Natural killer cell (primary cell): ENCODE data around the gene SPHK2. TPM values are rescaled to one million over a fixed set of nuclear protein-coding genes. Genes with fewer than 3 reads are reported as not detected.

ENCODE experiments used
- ATAC-seq, 3 donors: fragments of 150-1000 bp in 2 of 3; fragments of 200-7000 bp in 1 of 3; cut with Tn5 transposase; 1 replicate in 1 of 3; 2 replicates in 2 of 3; pipeline ENCODE4 v1.10.0; 2021; ENCODE audit warnings: mild to moderate bottlenecking in 2 of 3, moderate library complexity in 2 of 3
- DNase-seq, 2 donors: peaks; one replicate each; pipeline versions ENCODE4 v3.0.0 to v3.0.0-alpha.2; 2013 to 2021; ENCODE audit warnings: mixed read lengths in 1 of 2
- H3K27ac ChIP-seq: one replicate; pipeline ENCODE4 v1.5.1; 2013; ENCODE audit warnings: mild to moderate bottlenecking, low read length
- H3K27me3 ChIP-seq: one replicate; pipeline ENCODE4 v1.6.1; 2013; ENCODE audit warnings: low read length; ENCODE audit not compliant: control insufficient read depth, insufficient read depth
- H3K36me3 ChIP-seq: one replicate; pipeline ENCODE4 v1.6.1; 2013; ENCODE audit warnings: low read length; ENCODE audit not compliant: control insufficient read depth, insufficient read depth
- H3K4me1 ChIP-seq: one replicate; pipeline ENCODE4 v1.6.1; 2013; ENCODE audit warnings: low read length; ENCODE audit not compliant: control insufficient read depth, insufficient read depth
- H3K4me3 ChIP-seq: one replicate; pipeline ENCODE4 v1.5.1; 2013; ENCODE audit warnings: low read length
- H3K9me3 ChIP-seq: one replicate; pipeline ENCODE4 v1.6.1; 2013; ENCODE audit warnings: low read length; ENCODE audit not compliant: control insufficient read depth, insufficient read depth
- H3K27ac Mint-ChIP-seq, 2 donors: one replicate each; pipeline ENCODE4 v1.8.0; 2022; ENCODE audit warnings: mild to moderate bottlenecking in 2 of 2, mixed read lengths in 2 of 2, moderate library complexity in 1 of 2
- H3K27me3 Mint-ChIP-seq, 2 donors: one replicate each; pipeline ENCODE4 v1.8.0; 2022; ENCODE audit warnings: low read depth in 2 of 2, mixed read lengths in 2 of 2
- H3K36me3 Mint-ChIP-seq: one replicate; pipeline ENCODE4 v1.8.0; 2022; ENCODE audit warnings: mixed read lengths
- H3K4me1 Mint-ChIP-seq, 2 donors: one replicate each; pipeline ENCODE4 v1.8.0; 2022; ENCODE audit warnings: mixed read lengths in 2 of 2
- H3K4me3 Mint-ChIP-seq: one replicate; pipeline ENCODE4 v1.8.0; 2022; ENCODE audit warnings: mild to moderate bottlenecking, moderate library complexity, mixed read lengths
- H3K9me3 Mint-ChIP-seq, 2 donors: one replicate each; pipeline ENCODE4 v1.8.0; 2022; ENCODE audit warnings: mixed read lengths in 2 of 2
- CTCF ChIP-seq: fragments of 200-600 bp; IDR thresholded peaks from one replicate; pipeline ENCODE4 v1.8.0; 2022; ENCODE audit warnings: antibody characterized with exemption
- WGBS: methylation state at CpG from one replicate; pipeline ENCODE4 v1.1.7; 2013; ENCODE audit warnings: missing lambda C conversion rate; ENCODE audit not compliant: insufficient coverage; 5-methylcytosine and 5-hydroxymethylcytosine counted together
- intact Hi-C: fragments of 100-400 bp; cut with micrococcal nuclease; formaldehyde crosslinking; loops from one replicate; pipeline ENCODE4 v1.14.2; 2022
- total RNA-seq, 4 donors: library from RNA; stranded (reverse); fragments of 120-200 nt in 1 of 4; gene quantifications; one replicate each; pipeline versions ENCODE4 v1.2.3 to v1.2.4, GENCODE V29; 2013 to 2022

The SPHK2 gene
- total RNA-seq, 3 donors from 2014 or later (not counting 1 experiment from before 2014, with no cell fraction given): 18.6 to 28.3 (median 23.2) TPM

GRCh38 chr19:48624067-48624594 lies 4.8 kb downstream of the SPHK2 start:
- peaks cover 40 to 61% of the 10 kb centered on the region in 2 donors for H3K4me1 Mint-ChIP-seq
- Histone ChIP-seq H3K27ac (peak overlapping the region; percentile 76), H3K36me3 (peaks cover 2% of the 10 kb centered on the region), H3K9me3 (no peaks in the 10 kb centered on the region), H3K4me1 (peaks cover 71% of the 10 kb centered on the region), H3K4me3 (peak overlapping the region; percentile 21), H3K27me3 (no peaks in the 10 kb centered on the region)
- ATAC-seq (peak; percentile 72 to 84 (median 74)), DNase-seq (peak; percentile 88 to 97)
- H3K27me3 Mint-ChIP-seq: no peaks in the 10 kb centered on the region
- H3K9me3 Mint-ChIP-seq: no peaks in the 10 kb centered on the region
- intact Hi-C loops: no loop called here
- peak overlapping the region; percentile 82 to 87 for H3K27ac Mint-ChIP-seq
- peak overlapping the region; percentile 86 for H3K4me3 Mint-ChIP-seq
- WGBS: 2% methylated on average over 36 of the region's 40 CpGs
- no peak for TF ChIP-seq CTCF
- no peaks in the 10 kb centered on the region for H3K36me3 Mint-ChIP-seq

GRCh38 chr19:48624791-48625723 lies 5.8 kb downstream of the SPHK2 start:
- H3K9me3 ChIP-seq: no peaks in the 10 kb centered on the region
- peaks cover 10% of the 10 kb centered on the region for H3K36me3 ChIP-seq
- intact Hi-C loops: no loop called here
- peaks cover 70% of the 10 kb centered on the region for H3K4me1 ChIP-seq
- WGBS: 83% methylated on average over 21 of the region's 24 CpGs
- Mint-ChIP-seq H3K36me3 (no peaks in the 10 kb centered on the region), H3K27me3 (no peaks in the 10 kb centered on the region), H3K27ac (peak overlapping the region; percentile 82 to 87), H3K4me1 (peaks cover 31 to 52% of the 10 kb centered on the region in 2 donors), H3K4me3 (peak overlapping the region; percentile 21), H3K9me3 (no peaks in the 10 kb centered on the region)
- ATAC-seq: no peak
- no peak for DNase-seq
- TF ChIP-seq CTCF: no peak
- H3K27ac ChIP-seq: peak overlapping the region; percentile 76
- no peaks in the 10 kb centered on the region for H3K27me3 ChIP-seq
- H3K4me3 ChIP-seq: no peak overlapping the region

- Mint-ChIP-seq H3K9me3 (no peaks in the 10 kb centered on the region), H3K4me3 (no peak overlapping the region), H3K27ac (peak overlapping the region; percentile 82 to 87), H3K36me3 (no peaks in the 10 kb centered on the region), H3K27me3 (no peaks in the 10 kb centered on the region), H3K4me1 (peaks cover 29 to 49% of the 10 kb centered on the region in 2 donors)
- DNase-seq: no peak
- 98% methylated on average over 30 of the region's 30 CpGs for WGBS
- Histone ChIP-seq H3K36me3 (peaks cover 18% of the 10 kb centered on the region), H3K9me3 (no peaks in the 10 kb centered on the region), H3K4me1 (peaks cover 73% of the 10 kb centered on the region), H3K27me3 (no peaks in the 10 kb centered on the region), H3K4me3 (no peak overlapping the region), H3K27ac (no peak overlapping the region)
- no peak for ATAC-seq
- no peak for TF ChIP-seq CTCF
- intact Hi-C loops: no loop called here
These were observed 6.6 kb downstream of the SPHK2 start for GRCh38 chr19:48625891-48626327.
